C4-2B (cell line): Measurements from ENCODE around the gene NRG3.

Experiments used
- ZFX ChIP-seq: fragments of 450-650 bp; IDR thresholded peaks from 2 replicates; pipeline ENCODE4 v1.6.1; 2017
- TF ChIP-seq, protein P1 (sequence below): fragments of 450-650 bp; conservative IDR thresholded peaks from 2 replicates; pipeline ENCODE4 v1.5.1; 2017; ENCODE audit warnings: mild to moderate bottlenecking

DNA sequence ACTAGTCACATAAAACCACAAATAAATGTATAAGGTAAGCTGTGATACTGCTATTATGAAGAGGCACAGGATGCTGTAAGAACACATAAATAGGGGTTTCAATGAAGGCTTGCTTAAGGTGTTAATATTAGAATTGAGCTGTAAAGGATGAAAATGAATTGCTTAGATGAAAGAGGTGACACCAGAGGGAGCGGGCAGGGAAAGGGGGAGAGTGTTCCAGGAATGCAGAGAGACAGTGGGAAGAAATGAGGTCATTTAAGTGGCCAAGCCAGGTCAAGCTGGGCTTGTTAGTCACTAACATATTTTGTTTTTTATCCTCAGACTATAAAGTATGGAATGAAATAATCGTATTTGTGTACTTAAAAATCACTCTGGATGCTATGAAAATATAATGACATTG lies 193.5 kb downstream of the NRG3 start:
- TF ChIP-seq, protein P1, sequence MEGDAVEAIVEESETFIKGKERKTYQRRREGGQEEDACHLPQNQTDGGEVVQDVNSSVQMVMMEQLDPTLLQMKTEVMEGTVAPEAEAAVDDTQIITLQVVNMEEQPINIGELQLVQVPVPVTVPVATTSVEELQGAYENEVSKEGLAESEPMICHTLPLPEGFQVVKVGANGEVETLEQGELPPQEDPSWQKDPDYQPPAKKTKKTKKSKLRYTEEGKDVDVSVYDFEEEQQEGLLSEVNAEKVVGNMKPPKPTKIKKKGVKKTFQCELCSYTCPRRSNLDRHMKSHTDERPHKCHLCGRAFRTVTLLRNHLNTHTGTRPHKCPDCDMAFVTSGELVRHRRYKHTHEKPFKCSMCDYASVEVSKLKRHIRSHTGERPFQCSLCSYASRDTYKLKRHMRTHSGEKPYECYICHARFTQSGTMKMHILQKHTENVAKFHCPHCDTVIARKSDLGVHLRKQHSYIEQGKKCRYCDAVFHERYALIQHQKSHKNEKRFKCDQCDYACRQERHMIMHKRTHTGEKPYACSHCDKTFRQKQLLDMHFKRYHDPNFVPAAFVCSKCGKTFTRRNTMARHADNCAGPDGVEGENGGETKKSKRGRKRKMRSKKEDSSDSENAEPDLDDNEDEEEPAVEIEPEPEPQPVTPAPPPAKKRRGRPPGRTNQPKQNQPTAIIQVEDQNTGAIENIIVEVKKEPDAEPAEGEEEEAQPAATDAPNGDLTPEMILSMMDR = no peak
- no peak for TF ChIP-seq ZFX
